ENCODE results near the gene TERF2IP.

The TERF2IP gene

GRCh38 chr16:75647492-75648264 is at the start of gene TERF2IP, which contains the start of gene KARS1:
Gene TERF2IP (plus strand): TSS chr16:75647773. CDS start chr16:75647883, 110 bp downstream.
Gene KARS1 (minus strand): TSS chr16:75647665. CDS start chr16:75647639, 26 bp downstream.
- DNase-seq: peak; percentile 91 to 93 (median 92)

GRCh38 chr16:75599452-75600277 is 47.9 kb upstream of the TERF2IP start:
- DNase-seq: no peak

GRCh38 chr16:75603241-75603640 is 44.3 kb upstream of the TERF2IP start:
- no peak for DNase-seq

GRCh38 chr16:75606507-75606906 is 41.1 kb upstream of the TERF2IP start:
- no peak for DNase-seq

GRCh38 chr16:75614066-75614897 is 33.3 kb upstream of the TERF2IP start:
- no peak for DNase-seq

GRCh38 chr16:75615619-75616018 is 32.0 kb upstream of the TERF2IP start:
- DNase-seq: no peak

GRCh38 chr16:75616521-75617010 is 31.0 kb upstream of the TERF2IP start:
- no peak for DNase-seq

- DNase-seq: no peak
Measured at GRCh38 chr16:75617121-75617520, 30.5 kb upstream of the TERF2IP start.

GRCh38 chr16:75618780-75619179 is 28.8 kb upstream of the TERF2IP start:
- no peak for DNase-seq

GRCh38 chr16:75620326-75621169 is 27.0 kb upstream of the TERF2IP start:
- DNase-seq: no peak

- peak in 2 of 6 experiments; percentile 4 to 9 for DNase-seq
Measured at GRCh38 chr16:75621170-75621477, 26.4 kb upstream of the TERF2IP start.

- DNase-seq: peak; percentile 94 to 99 (median 96)
Measured at GRCh38 chr16:75622761-75623605, 24.6 kb upstream of the TERF2IP start, which contains the start of gene ADAT1. Gene ADAT1 (minus strand): TSS chr16:75623281. CDS start chr16:75620799, 2,482 bp downstream.

- DNase-seq: no peak
Measured at GRCh38 chr16:75624921-75625334, 22.6 kb upstream of the TERF2IP start.

- no peak for DNase-seq
Measured at GRCh38 chr16:75626806-75627205, 20.8 kb upstream of the TERF2IP start.

GRCh38 chr16:75627851-75628250 is 19.7 kb upstream of the TERF2IP start:
- peak in 2 of 6 experiments; percentile 3 to 10 for DNase-seq

- DNase-seq: no peak
Measured at GRCh38 chr16:75628351-75628750, 19.2 kb upstream of the TERF2IP start.

- no peak for DNase-seq
Measured at GRCh38 chr16:75629132-75629531, 18.4 kb upstream of the TERF2IP start.

- DNase-seq: no peak
Measured at GRCh38 chr16:75630052-75630451, 17.5 kb upstream of the TERF2IP start.

- no peak for DNase-seq
Measured at GRCh38 chr16:75632857-75633256, 14.7 kb upstream of the TERF2IP start.

- no peak for DNase-seq
Measured at GRCh38 chr16:75635036-75635435, 12.5 kb upstream of the TERF2IP start.

GRCh38 chr16:75640598-75640997 is 7.0 kb upstream of the TERF2IP start:
- DNase-seq: no peak
